GM20000 (cell line): ENCODE results near the gene BANF1.

Source experiments
- DNase-seq: peaks from one replicate; pipeline ENCODE4 v3.0.0; 2012; ENCODE audit warnings: low spot score
- CTCF ChIP-seq: IDR thresholded peaks from 2 replicates; pipeline ENCODE4 v1.5.1; 2012; ENCODE audit warnings: mild to moderate bottlenecking, control low read depth; ENCODE audit errors: extremely low read depth, missing control alignments

Gene BANF1

GRCh38 chr11:66050581-66051231, 48.4 kb downstream of the BANF1 start:
- TF ChIP-seq CTCF, result no peak
- DNase-seq, result no peak

GRCh38 chr11:66051371-66051765, 49.1 kb downstream of the BANF1 start:
- DNase-seq, result no peak

GRCh38 chr11:66051766-66052663, 49.7 kb downstream of the BANF1 start, which contains the start of gene SF3B2:
TSS of gene SF3B2 (plus strand) at chr11:66052364. CDS start at chr11:66052385, 21 bp downstream.
- peak; percentile 97 for DNase-seq
- TF ChIP-seq CTCF, result no peak

More at GRCh38 chr11:66051371-66051765, 49.1 kb downstream of the BANF1 start:
- no peak for TF ChIP-seq CTCF

- TF ChIP-seq CTCF, result no peak
- no peak for DNase-seq
These were observed 50.3 kb downstream of the BANF1 start for GRCh38 chr11:66052664-66052982.
